Fibroblast of lung (primary cell): ENCODE data around the gene WDR86. TPM values are rescaled to one million over a fixed set of nuclear protein-coding genes. Genes with fewer than 3 reads are reported as not detected.

Source experiments
- DNase-seq, 2 donors: peaks; one replicate each; pipeline versions ENCODE4 v3.0.0 to v3.0.0-alpha.2; 2010; ENCODE audit warnings: low read depth in 2 of 2
- H2AFZ ChIP-seq: 2 replicates; pipeline ENCODE4 v1.5.1; 2012; ENCODE audit warnings: low read length, control low read depth, inconsistent platforms
- H3K27ac ChIP-seq: 2 replicates; pipeline ENCODE4 v1.5.1; 2011; ENCODE audit warnings: low read length, control low read depth; ENCODE audit not compliant: insufficient read depth
- H3K27me3 ChIP-seq: 2 replicates; pipeline ENCODE4 v1.5.1; 2011; ENCODE audit warnings: mild to moderate bottlenecking, low read length; ENCODE audit not compliant: control insufficient read depth, insufficient read depth
- H3K36me3 ChIP-seq: 2 replicates; pipeline ENCODE4 v1.5.1; 2011; ENCODE audit warnings: low read length; ENCODE audit not compliant: control insufficient read depth, insufficient read depth
- H3K4me1 ChIP-seq: 2 replicates; pipeline ENCODE4 v1.5.1; 2011; ENCODE audit warnings: low read length; ENCODE audit not compliant: control insufficient read depth, insufficient read depth; ENCODE audit errors: extremely low read depth
- H3K4me2 ChIP-seq: 2 replicates; pipeline ENCODE4 v1.5.1; 2011; ENCODE audit warnings: low read length, control low read depth; ENCODE audit not compliant: insufficient read depth; ENCODE audit errors: extremely low read depth
- H3K4me3 ChIP-seq, 4 experiments: fragments of 200-600 bp in 1 of 4; sonication (generic) in 1 of 4; replicated peaks in 1 of 4; 2 replicates each; pipeline ENCODE4 v1.5.1; 2011 to 2016; ENCODE audit warnings: low read length in 4 of 4, low read depth in 3 of 4, mild to moderate bottlenecking in 3 of 4, control low read depth in 2 of 4, inconsistent platforms in 1 of 4, mixed read lengths in 1 of 4; ENCODE audit not compliant: insufficient read depth in 1 of 4; ENCODE audit errors: control extremely low read depth in 1 of 4
- H3K79me2 ChIP-seq: 2 replicates; pipeline ENCODE4 v1.5.1; 2012; ENCODE audit warnings: mild to moderate bottlenecking, low read length, inconsistent platforms; ENCODE audit not compliant: control insufficient read depth, insufficient read depth
- H3K9ac ChIP-seq: 2 replicates; pipeline ENCODE4 v1.5.1; 2011; ENCODE audit warnings: mild to moderate bottlenecking, low read length, control low read depth; ENCODE audit not compliant: insufficient read depth
- H3K9me3 ChIP-seq: 2 replicates; pipeline ENCODE4 v1.5.1; 2012; ENCODE audit warnings: low read depth, low read length; ENCODE audit not compliant: control insufficient read depth, insufficient read depth
- H4K20me1 ChIP-seq: 2 replicates; pipeline ENCODE4 v1.5.1; 2011; ENCODE audit warnings: low read length; ENCODE audit not compliant: control insufficient read depth, insufficient read depth; ENCODE audit errors: extremely low read depth
- CTCF ChIP-seq, 2 donors: IDR thresholded peaks in 1 of 2; conservative IDR thresholded peaks in 1 of 2; 1 replicate in 1 of 2; 2 replicates in 1 of 2; pipeline ENCODE4 v1.5.1; 2011 to 2012; ENCODE audit warnings: low read length in 2 of 2, control low read depth in 1 of 2, inconsistent platforms in 1 of 2, low read depth in 1 of 2, mild to moderate bottlenecking in 1 of 2
- EZH2 ChIP-seq: IDR thresholded peaks from 2 replicates; pipeline ENCODE4 v1.5.1; 2012; ENCODE audit warnings: low read length, control low read depth, mild to moderate bottlenecking; ENCODE audit errors: missing control alignments
- polyA plus RNA-seq, 2 donors: library from polyadenylated mRNA; depleted of rRNA in 1 of 2; stranded (reverse) in 1 of 2; unstranded in 1 of 2; fragments of >200 nt; gene quantifications; 2 replicates each; pipeline ENCODE4 v1.2.1, GENCODE V29; 2011 to 2012; ENCODE audit warnings: missing spikeins in 1 of 2
- total RNA-seq: library from RNA; depleted of rRNA; stranded (reverse); fragments of >200 nt; gene quantifications from 2 replicates; pipeline ENCODE4 v1.2.1, GENCODE V29; 2014

The WDR86 gene
- total and polyA plus RNA-seq, 2 donors (not counting 1 experiment from before 2014, with no cell fraction given) = 0.33 TPM; not detected in 1

GRCh38 chr7:151438864-151439601 lies 29.2 kb upstream of the WDR86 start:
- Histone ChIP-seq H3K27me3 (no peaks in the 10 kb centered on the region), H3K36me3 (no peaks in the 10 kb centered on the region), H3K27ac (no peak overlapping the region), H3K4me1 (peaks cover 5% of the 10 kb centered on the region), H3K79me2 (no peaks in the 10 kb centered on the region), H3K9ac (no peak overlapping the region), H3K4me2 (no peak overlapping the region), H4K20me1 (no peaks in the 10 kb centered on the region), H3K4me3 (no peak overlapping the region), H2AFZ (no peak overlapping the region), H3K9me3 (no peaks in the 10 kb centered on the region)
- no peak for TF ChIP-seq EZH2
- TF ChIP-seq CTCF (conservative IDR thresholded peaks at IDR 0.05 in 1 of 2, IDR thresholded peaks at IDR 0.05 in 1 of 2; ENCODE audit: low read depth in 1 of 2, low read length in 2 of 2) = no peak
- DNase-seq = no peak

DNA sequence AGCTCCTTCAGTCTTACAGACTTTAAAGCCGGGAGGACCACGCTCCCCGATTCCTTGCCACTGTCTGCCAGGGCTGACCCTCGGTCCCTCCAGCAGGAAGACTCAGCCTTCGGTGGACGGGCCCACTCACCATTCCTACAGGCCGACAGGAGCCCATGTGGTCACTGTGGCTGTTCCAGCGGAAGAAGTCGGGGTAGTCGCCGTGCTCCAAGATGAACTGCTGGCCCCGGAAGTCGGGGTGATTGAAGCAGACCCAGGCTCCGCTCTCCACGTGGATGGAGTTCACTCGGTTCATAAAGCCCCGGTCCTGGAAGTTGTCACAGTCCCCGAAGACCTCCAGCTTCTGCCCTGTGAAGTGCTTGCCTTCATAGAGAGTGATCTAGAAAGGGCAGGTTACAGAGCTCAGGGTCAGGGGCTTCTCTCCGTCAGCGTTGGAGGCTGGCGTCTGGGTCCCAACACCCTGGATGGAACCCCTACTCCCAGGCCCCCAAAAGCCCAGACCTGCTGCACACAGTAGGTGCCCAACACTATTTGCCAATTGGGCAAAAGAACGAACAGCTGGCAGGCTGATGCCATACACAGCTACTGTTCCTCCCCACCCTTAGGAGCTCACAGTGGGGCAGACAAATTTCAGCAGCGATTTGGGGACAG lies 28.2 kb upstream of the WDR86 start:
- Histone ChIP-seq H3K27ac (no peak overlapping the region), H3K27me3 (no peaks in the 10 kb centered on the region)

More for the DNA sequence above, 28.2 kb upstream of the WDR86 start:
- no peaks in the 10 kb centered on the region for H4K20me1 ChIP-seq
- TF ChIP-seq EZH2 = no peak
- TF ChIP-seq CTCF (conservative IDR thresholded peaks at IDR 0.05 in 1 of 2, IDR thresholded peaks at IDR 0.05 in 1 of 2; ENCODE audit: low read depth in 1 of 2, low read length in 2 of 2) = no peak
- peaks cover 5% of the 10 kb centered on the region for H3K4me1 ChIP-seq
- DNase-seq = no peak
- H3K4me2 ChIP-seq = no peak overlapping the region
- no peaks in the 10 kb centered on the region for H3K79me2 ChIP-seq
- H3K4me3 ChIP-seq = no peak overlapping the region
- H3K9ac ChIP-seq = no peak overlapping the region
- H2AFZ ChIP-seq = no peak overlapping the region
- H3K36me3 ChIP-seq = no peaks in the 10 kb centered on the region
- no peaks in the 10 kb centered on the region for H3K9me3 ChIP-seq
